K562 (cell line): ENCODE results near the gene TMC8. TPM values are rescaled to one million over a fixed set of nuclear protein-coding genes. Genes with fewer than 3 reads are reported as not detected.

Experiments used
- HNRNPLL ChIP-seq: fragments of 200-400 bp; formaldehyde crosslinking; IDR thresholded peaks from 2 replicates; pipeline ENCODE4 v1.6.1; 2017; ENCODE audit warnings: low read length, low read depth, mild to moderate bottlenecking; ENCODE audit not compliant: poor library complexity, severe bottlenecking
- NEUROD1 ChIP-seq: fragments of 150-350 bp; IDR thresholded peaks from 2 replicates; pipeline ENCODE4 v1.6.1; 2014; ENCODE audit warnings: borderline replicate concordance, low read length, low read depth; ENCODE audit not compliant: partially characterized antibody
- SIRT6 ChIP-seq: IDR thresholded peaks from one replicate; pipeline ENCODE4 v1.6.1; 2012; ENCODE audit warnings: low read depth, mild to moderate bottlenecking, control low read depth, inconsistent platforms, low read length, moderate library complexity
- SREBF2 ChIP-seq: sonication (generic); formaldehyde crosslinking; IDR thresholded peaks from 2 replicates; pipeline ENCODE4 v1.4.0; 2020; ENCODE audit warnings: mild to moderate bottlenecking, missing genetic modification reagents
- ZNF124 ChIP-seq: sonication (generic); formaldehyde crosslinking; IDR thresholded peaks from 2 replicates; pipeline ENCODE4 v1.8.1; 2022; ENCODE audit warnings: missing genetic modification reagents
- ZNF174 ChIP-seq: fragments of 250-450 bp; sonication (Bioruptor Pico); IDR thresholded peaks from 2 replicates; pipeline ENCODE4 v1.4.0; 2020; ENCODE audit warnings: mild to moderate bottlenecking
- ZNF311 ChIP-seq: fragments of 250-450 bp; sonication (Bioruptor Pico); IDR thresholded peaks from 2 replicates; pipeline ENCODE4 v1.4.0; 2020; ENCODE audit warnings: mild to moderate bottlenecking, moderate library complexity
- polyA plus RNA-seq, 8 experiments: library from polyadenylated mRNA; depleted of rRNA in 4 of 8; stranded (reverse) in 5 of 8; unstranded in 3 of 8; fragments of >200 nt; fragmentation: Nextera tagmentation in 2 of 8; fragmentation: Illumina TruSeq in 1 of 8; extraction: Ambion mirVana in 2 of 8; extraction: Trizol in 1 of 8; gene quantifications; 2 replicates each; pipeline versions ENCODE4 v1.2.1 to v1.2.3, GENCODE V29; 2011 to 2014; ENCODE audit warnings: inconsistent platforms in 1 of 8, missing spikeins in 1 of 8
- total RNA-seq, 7 experiments: library from RNA; depleted of rRNA in 6 of 7; stranded (reverse); fragments of >200 nt in 6 of 7; fragmentation: Illumina TruSeq in 2 of 7; extraction: Trizol in 2 of 7; gene quantifications; 2 replicates each; pipeline versions ENCODE4 v1.2.1 to v1.2.3, GENCODE V29; 2011 to 2021; ENCODE audit warnings: low replicate concordance in 1 of 7
- TF ChIP-seq, protein P1 (sequence below): fragments of 250-450 bp; sonication (Bioruptor Pico); IDR thresholded peaks from 2 replicates; pipeline ENCODE4 v1.5.0; 2020; ENCODE audit warnings: mild to moderate bottlenecking
- TF ChIP-seq, protein P2 (sequence below): fragments of 250-450 bp; sonication (Bioruptor Pico); IDR thresholded peaks from 2 replicates; pipeline ENCODE4 v1.8.0; 2021; ENCODE audit warnings: moderate library complexity, mild to moderate bottlenecking, inconsistent platforms
- TF ChIP-seq, protein P3 (sequence below): sonication (generic); formaldehyde crosslinking; IDR thresholded peaks from 2 replicates; pipeline ENCODE4 v1.8.0; 2022; ENCODE audit warnings: mild to moderate bottlenecking, missing genetic modification reagents
- TF ChIP-seq, protein P4 (sequence below): fragments of 450-650 bp; IDR thresholded peaks from 2 replicates; pipeline ENCODE4 v1.6.1; 2014; ENCODE audit warnings: low read depth, mild to moderate bottlenecking, moderate library complexity, borderline replicate concordance
- TF ChIP-seq, protein P5 (sequence below): sonication (generic); formaldehyde crosslinking; IDR thresholded peaks from 2 replicates; pipeline ENCODE4 v1.8.0; 2023; ENCODE audit warnings: mild to moderate bottlenecking, missing genetic modification reagents
- TF ChIP-seq, protein P6 (sequence below): sonication (generic); formaldehyde crosslinking; IDR thresholded peaks from 2 replicates; pipeline ENCODE4 v1.8.0; 2022; ENCODE audit warnings: missing genetic modification reagents, mild to moderate bottlenecking, moderate library complexity, borderline replicate concordance

Gene TMC8
- total and polyA plus RNA-seq, 9 of the 15 experiments (the other 6 are each of a cell fraction or from before 2014, with no cell fraction given): 0.13 to 10.9 (median 2.8) TPM

DNA sequence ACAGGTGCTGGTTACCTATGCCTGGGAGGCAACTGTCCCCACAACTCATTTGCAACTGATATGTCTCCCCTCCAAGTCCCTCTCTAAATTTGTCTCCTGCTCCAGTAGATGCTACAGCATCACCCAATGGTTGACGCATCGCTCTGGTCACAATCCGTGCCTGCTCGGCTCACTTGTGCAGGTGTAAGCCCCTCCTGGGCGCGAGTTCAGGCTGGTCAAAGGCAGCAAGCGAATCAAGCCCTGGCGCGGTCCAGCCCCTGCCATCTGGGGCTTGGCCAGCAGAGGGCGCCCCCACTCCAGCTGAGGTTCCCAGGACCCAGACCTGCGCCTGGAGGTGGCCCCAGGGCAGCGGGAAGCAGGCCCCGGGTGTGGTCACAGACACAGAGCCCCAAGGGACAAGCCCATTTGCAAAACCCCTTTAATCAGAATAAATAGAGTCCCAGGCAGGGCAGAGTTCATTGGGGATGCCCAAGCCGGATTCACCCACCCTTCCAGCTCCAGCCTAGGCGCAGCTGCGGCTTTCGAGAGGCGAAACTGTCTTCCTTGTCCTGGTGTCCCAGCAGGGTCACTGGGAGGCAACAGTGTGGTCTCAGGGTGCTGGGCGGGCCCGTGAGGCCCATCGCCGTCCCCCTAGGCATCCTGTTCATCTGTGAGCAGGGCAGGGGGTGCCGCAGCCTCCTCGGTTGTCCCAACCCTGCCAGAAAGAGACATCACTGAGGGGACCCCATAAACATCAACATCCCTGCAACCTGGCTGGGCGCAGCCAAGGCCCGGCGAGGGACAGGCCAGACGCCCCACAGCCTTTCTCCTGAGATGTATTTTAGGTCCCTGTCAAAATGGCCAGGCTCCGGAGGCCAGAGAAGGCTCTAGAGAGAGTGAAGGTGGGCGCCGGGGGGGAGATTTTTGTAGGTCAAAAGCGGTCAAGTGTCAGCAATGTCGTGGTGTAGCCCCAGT lies 17.8 kb upstream of the TMC8 start (continued):
- TF ChIP-seq, protein P1, sequence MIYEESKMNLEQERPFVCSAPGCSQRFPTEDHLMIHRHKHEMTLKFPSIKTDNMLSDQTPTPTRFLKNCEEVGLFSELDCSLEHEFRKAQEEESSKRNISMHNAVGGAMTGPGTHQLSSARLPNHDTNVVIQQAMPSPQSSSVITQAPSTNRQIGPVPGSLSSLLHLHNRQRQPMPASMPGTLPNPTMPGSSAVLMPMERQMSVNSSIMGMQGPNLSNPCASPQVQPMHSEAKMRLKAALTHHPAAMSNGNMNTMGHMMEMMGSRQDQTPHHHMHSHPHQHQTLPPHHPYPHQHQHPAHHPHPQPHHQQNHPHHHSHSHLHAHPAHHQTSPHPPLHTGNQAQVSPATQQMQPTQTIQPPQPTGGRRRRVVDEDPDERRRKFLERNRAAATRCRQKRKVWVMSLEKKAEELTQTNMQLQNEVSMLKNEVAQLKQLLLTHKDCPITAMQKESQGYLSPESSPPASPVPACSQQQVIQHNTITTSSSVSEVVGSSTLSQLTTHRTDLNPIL: no peak
- TF ChIP-seq SIRT6 (no peak), NEUROD1 (no peak), ZNF311 (CRISPR knock-in tag) (no peak), ZNF124 (no peak), HNRNPLL (no peak), SREBF2 (CRISPR knock-in tag) (no peak), ZNF174 (CRISPR knock-in tag) (no peak)
- TF ChIP-seq, protein P2, sequence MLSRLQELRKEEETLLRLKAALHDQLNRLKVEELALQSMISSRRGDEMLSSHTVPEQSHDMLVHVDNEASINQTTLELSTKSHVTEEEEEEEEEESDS (CRISPR knock-in tag): no peak
- TF ChIP-seq, protein P3, sequence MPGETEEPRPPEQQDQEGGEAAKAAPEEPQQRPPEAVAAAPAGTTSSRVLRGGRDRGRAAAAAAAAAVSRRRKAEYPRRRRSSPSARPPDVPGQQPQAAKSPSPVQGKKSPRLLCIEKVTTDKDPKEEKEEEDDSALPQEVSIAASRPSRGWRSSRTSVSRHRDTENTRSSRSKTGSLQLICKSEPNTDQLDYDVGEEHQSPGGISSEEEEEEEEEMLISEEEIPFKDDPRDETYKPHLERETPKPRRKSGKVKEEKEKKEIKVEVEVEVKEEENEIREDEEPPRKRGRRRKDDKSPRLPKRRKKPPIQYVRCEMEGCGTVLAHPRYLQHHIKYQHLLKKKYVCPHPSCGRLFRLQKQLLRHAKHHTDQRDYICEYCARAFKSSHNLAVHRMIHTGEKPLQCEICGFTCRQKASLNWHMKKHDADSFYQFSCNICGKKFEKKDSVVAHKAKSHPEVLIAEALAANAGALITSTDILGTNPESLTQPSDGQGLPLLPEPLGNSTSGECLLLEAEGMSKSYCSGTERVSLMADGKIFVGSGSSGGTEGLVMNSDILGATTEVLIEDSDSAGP (CRISPR knock-in tag): no peak
- TF ChIP-seq, protein P4, sequence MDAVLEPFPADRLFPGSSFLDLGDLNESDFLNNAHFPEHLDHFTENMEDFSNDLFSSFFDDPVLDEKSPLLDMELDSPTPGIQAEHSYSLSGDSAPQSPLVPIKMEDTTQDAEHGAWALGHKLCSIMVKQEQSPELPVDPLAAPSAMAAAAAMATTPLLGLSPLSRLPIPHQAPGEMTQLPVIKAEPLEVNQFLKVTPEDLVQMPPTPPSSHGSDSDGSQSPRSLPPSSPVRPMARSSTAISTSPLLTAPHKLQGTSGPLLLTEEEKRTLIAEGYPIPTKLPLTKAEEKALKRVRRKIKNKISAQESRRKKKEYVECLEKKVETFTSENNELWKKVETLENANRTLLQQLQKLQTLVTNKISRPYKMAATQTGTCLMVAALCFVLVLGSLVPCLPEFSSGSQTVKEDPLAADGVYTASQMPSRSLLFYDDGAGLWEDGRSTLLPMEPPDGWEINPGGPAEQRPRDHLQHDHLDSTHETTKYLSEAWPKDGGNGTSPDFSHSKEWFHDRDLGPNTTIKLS: no peak
- TF ChIP-seq, protein P5, sequence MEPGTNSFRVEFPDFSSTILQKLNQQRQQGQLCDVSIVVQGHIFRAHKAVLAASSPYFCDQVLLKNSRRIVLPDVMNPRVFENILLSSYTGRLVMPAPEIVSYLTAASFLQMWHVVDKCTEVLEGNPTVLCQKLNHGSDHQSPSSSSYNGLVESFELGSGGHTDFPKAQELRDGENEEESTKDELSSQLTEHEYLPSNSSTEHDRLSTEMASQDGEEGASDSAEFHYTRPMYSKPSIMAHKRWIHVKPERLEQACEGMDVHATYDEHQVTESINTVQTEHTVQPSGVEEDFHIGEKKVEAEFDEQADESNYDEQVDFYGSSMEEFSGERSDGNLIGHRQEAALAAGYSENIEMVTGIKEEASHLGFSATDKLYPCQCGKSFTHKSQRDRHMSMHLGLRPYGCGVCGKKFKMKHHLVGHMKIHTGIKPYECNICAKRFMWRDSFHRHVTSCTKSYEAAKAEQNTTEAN (CRISPR knock-in tag): no peak
- TF ChIP-seq, protein P6, sequence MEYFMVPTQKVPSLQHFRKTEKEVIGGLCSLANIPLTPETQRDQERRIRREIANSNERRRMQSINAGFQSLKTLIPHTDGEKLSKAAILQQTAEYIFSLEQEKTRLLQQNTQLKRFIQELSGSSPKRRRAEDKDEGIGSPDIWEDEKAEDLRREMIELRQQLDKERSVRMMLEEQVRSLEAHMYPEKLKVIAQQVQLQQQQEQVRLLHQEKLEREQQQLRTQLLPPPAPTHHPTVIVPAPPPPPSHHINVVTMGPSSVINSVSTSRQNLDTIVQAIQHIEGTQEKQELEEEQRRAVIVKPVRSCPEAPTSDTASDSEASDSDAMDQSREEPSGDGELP: peak; percentile 93
